ENCODE results near the gene NIPAL4.

Gene NIPAL4

GRCh38 chr5:157464519-157465171, 4.6 kb downstream of the NIPAL4 start:
- H3K27me3 ChIP-seq (ENCODE audit: control insufficient read depth, insufficient read depth, low read length): peaks cover 46% of the 10 kb centered on the region
- H3K36me3 ChIP-seq (ENCODE audit: control insufficient read depth, insufficient read depth, low read length): no peaks in the 10 kb centered on the region
- H3K9ac ChIP-seq (ENCODE audit: low read depth, low read length): no peak overlapping the region
- no peak overlapping the region for H3K4me3 ChIP-seq (ENCODE audit: low read depth, low read length)
- H3K9me3 ChIP-seq (ENCODE audit: control insufficient read depth, insufficient read depth, low read length): no peaks in the 10 kb centered on the region
- H3K4me1 ChIP-seq (ENCODE audit: control insufficient read depth, insufficient read depth, low read length): peaks cover 10% of the 10 kb centered on the region

DNA sequence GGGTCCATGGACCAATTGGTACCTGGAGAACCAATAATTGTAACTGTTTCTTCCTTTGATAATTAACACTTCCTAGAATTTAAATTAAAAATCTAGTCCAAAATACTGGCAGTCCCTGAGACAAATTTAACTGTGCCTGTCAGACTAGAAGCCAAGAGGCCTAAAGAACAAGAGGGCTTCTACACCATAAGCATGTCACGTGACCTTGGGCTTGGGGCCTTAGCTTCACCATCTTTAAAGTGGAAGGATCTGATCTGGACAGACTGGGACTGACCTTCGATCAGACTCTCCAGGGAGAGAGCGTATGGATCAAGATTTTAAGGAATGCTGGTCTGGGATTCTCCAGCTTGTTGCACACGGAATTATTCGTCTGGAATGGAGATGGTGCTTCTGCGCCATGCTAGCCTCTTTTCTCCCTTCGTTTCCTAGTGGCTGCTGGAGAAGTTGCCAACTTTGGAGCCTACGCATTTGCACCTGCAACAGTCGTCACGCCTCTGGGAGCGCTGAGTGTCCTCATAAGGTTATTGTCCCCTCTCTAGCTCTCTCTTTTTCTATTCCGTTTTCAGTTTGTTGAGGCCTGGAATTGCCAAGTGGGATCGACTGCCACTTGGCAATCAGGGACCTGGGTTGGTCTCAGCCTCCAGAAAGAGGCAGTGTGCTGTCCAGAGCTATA, 8.4 kb downstream of the NIPAL4 start:
- Histone ChIP-seq H3K9ac (ENCODE audit: low read depth, low read length) (no peak overlapping the region), H3K4me1 (ENCODE audit: control insufficient read depth, insufficient read depth, low read length) (peaks cover 10% of the 10 kb centered on the region), H3K4me3 (ENCODE audit: low read depth, low read length) (no peak overlapping the region), H3K9me3 (ENCODE audit: control insufficient read depth, insufficient read depth, low read length) (no peaks in the 10 kb centered on the region), H3K36me3 (ENCODE audit: control insufficient read depth, insufficient read depth, low read length) (no peaks in the 10 kb centered on the region), H3K27me3 (ENCODE audit: control insufficient read depth, insufficient read depth, low read length) (peaks cover 15% of the 10 kb centered on the region)

GRCh38 chr5:157469073-157469472, 9.1 kb downstream of the NIPAL4 start:
- Histone ChIP-seq H3K27me3 (ENCODE audit: control insufficient read depth, insufficient read depth, low read length) (peaks cover 10% of the 10 kb centered on the region), H3K9me3 (ENCODE audit: control insufficient read depth, insufficient read depth, low read length) (no peaks in the 10 kb centered on the region), H3K36me3 (ENCODE audit: control insufficient read depth, insufficient read depth, low read length) (no peaks in the 10 kb centered on the region), H3K4me1 (ENCODE audit: control insufficient read depth, insufficient read depth, low read length) (peaks cover 9% of the 10 kb centered on the region), H3K9ac (ENCODE audit: low read depth, low read length) (no peak overlapping the region), H3K4me3 (ENCODE audit: low read depth, low read length) (no peak overlapping the region)

GRCh38 chr5:157469687-157470086, 9.7 kb downstream of the NIPAL4 start:
- Histone ChIP-seq H3K4me3 (ENCODE audit: low read depth, low read length) (no peak overlapping the region), H3K9me3 (ENCODE audit: control insufficient read depth, insufficient read depth, low read length) (no peaks in the 10 kb centered on the region), H3K9ac (ENCODE audit: low read depth, low read length) (no peak overlapping the region), H3K27me3 (ENCODE audit: control insufficient read depth, insufficient read depth, low read length) (peaks cover 8% of the 10 kb centered on the region), H3K4me1 (ENCODE audit: control insufficient read depth, insufficient read depth, low read length) (peaks cover 3% of the 10 kb centered on the region), H3K36me3 (ENCODE audit: control insufficient read depth, insufficient read depth, low read length) (no peaks in the 10 kb centered on the region)

- H3K36me3 ChIP-seq (ENCODE audit: control insufficient read depth, insufficient read depth, low read length): no peaks in the 10 kb centered on the region
- no peak overlapping the region for H3K9ac ChIP-seq (ENCODE audit: low read depth, low read length)
- no peaks in the 10 kb centered on the region for H3K4me1 ChIP-seq (ENCODE audit: control insufficient read depth, insufficient read depth, low read length)
- H3K9me3 ChIP-seq (ENCODE audit: control insufficient read depth, insufficient read depth, low read length): no peaks in the 10 kb centered on the region
- no peaks in the 10 kb centered on the region for H3K27me3 ChIP-seq (ENCODE audit: control insufficient read depth, insufficient read depth, low read length)
- H3K4me3 ChIP-seq (ENCODE audit: low read depth, low read length): no peak overlapping the region
Observed at GRCh38 chr5:157470631-157471030, 10.6 kb downstream of the NIPAL4 start.

GRCh38 chr5:157471709-157472108, 11.7 kb downstream of the NIPAL4 start:
- Histone ChIP-seq H3K4me3 (ENCODE audit: low read depth, low read length) (no peak overlapping the region), H3K9ac (ENCODE audit: low read depth, low read length) (no peak overlapping the region), H3K4me1 (ENCODE audit: control insufficient read depth, insufficient read depth, low read length) (no peaks in the 10 kb centered on the region), H3K36me3 (ENCODE audit: control insufficient read depth, insufficient read depth, low read length) (no peaks in the 10 kb centered on the region), H3K9me3 (ENCODE audit: control insufficient read depth, insufficient read depth, low read length) (no peaks in the 10 kb centered on the region), H3K27me3 (ENCODE audit: control insufficient read depth, insufficient read depth, low read length) (no peaks in the 10 kb centered on the region)

GRCh38 chr5:157473383-157474320, 13.6 kb downstream of the NIPAL4 start:
- no peaks in the 10 kb centered on the region for H3K36me3 ChIP-seq (ENCODE audit: control insufficient read depth, insufficient read depth, low read length)
- H3K9ac ChIP-seq (ENCODE audit: low read depth, low read length): no peak overlapping the region
- no peak overlapping the region for H3K4me3 ChIP-seq (ENCODE audit: low read depth, low read length)
- no peaks in the 10 kb centered on the region for H3K4me1 ChIP-seq (ENCODE audit: control insufficient read depth, insufficient read depth, low read length)
- H3K9me3 ChIP-seq (ENCODE audit: control insufficient read depth, insufficient read depth, low read length): no peaks in the 10 kb centered on the region
- no peaks in the 10 kb centered on the region for H3K27me3 ChIP-seq (ENCODE audit: control insufficient read depth, insufficient read depth, low read length)

DNA sequence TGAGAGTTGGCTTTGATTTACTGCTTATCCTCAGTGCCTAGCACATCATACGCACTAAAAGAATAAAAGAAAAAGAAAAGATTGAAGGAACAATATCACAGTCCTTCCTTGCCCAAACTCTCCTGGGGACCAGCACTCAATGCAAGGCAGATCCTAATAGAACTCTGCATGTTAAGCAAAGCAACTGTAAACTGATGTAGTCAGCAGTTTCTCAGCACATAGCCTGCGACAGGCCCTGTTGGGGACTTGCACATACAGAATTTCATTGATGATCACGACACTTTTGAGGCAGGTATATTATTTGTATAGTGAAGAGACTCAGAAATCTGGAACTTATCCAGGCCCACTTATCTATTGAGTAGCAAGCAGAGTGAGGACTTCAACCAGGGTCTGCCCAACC, 15.4 kb downstream of the NIPAL4 start:
- Histone ChIP-seq H3K4me3 (ENCODE audit: low read depth, low read length) (no peak overlapping the region), H3K27me3 (ENCODE audit: control insufficient read depth, insufficient read depth, low read length) (no peaks in the 10 kb centered on the region), H3K9ac (ENCODE audit: low read depth, low read length) (no peak overlapping the region), H3K9me3 (ENCODE audit: control insufficient read depth, insufficient read depth, low read length) (no peaks in the 10 kb centered on the region), H3K36me3 (ENCODE audit: control insufficient read depth, insufficient read depth, low read length) (no peaks in the 10 kb centered on the region), H3K4me1 (ENCODE audit: control insufficient read depth, insufficient read depth, low read length) (no peaks in the 10 kb centered on the region)

GRCh38 chr5:157476702-157477408, 16.8 kb downstream of the NIPAL4 start:
- Histone ChIP-seq H3K4me1 (ENCODE audit: control insufficient read depth, insufficient read depth, low read length) (no peaks in the 10 kb centered on the region), H3K9me3 (ENCODE audit: control insufficient read depth, insufficient read depth, low read length) (no peaks in the 10 kb centered on the region), H3K4me3 (ENCODE audit: low read depth, low read length) (no peak overlapping the region), H3K27me3 (ENCODE audit: control insufficient read depth, insufficient read depth, low read length) (no peaks in the 10 kb centered on the region), H3K9ac (ENCODE audit: low read depth, low read length) (no peak overlapping the region), H3K36me3 (ENCODE audit: control insufficient read depth, insufficient read depth, low read length) (no peaks in the 10 kb centered on the region)

DNA sequence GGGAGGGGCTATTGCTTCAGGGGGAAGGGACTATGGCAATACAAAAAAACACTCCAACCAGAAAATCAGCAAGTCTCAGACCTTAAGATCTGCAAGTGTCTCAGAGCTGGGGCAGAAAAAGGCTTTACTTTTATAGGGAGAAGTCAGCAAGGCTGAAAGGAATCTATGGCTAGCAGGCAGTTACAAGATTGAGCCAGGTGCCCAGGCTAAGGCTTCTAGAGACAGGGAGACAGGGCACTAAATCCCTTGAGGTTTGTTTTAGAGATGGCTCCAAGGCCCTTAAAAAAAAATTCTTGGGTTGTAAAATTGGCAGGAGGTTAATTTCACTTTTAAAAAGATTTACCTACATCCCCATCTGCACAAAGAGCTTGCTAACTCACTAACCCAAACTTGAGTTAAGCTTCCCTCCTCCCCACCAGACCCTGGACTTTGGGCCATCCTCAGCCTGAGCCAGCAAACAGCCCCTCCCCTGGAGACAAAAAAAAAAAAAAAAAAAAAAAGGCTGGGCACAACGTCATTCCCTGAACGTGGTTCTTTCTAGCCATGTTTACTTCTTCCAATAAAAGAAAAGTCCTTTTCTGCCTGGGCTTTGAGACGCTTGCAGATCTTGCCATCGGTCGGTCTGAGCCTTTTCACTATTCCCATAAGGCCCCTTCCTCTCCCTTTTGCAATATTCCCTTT, 17.9 kb downstream of the NIPAL4 start:
- Histone ChIP-seq H3K27me3 (ENCODE audit: control insufficient read depth, insufficient read depth, low read length) (no peaks in the 10 kb centered on the region), H3K4me1 (ENCODE audit: control insufficient read depth, insufficient read depth, low read length) (no peaks in the 10 kb centered on the region), H3K9ac (ENCODE audit: low read depth, low read length) (no peak overlapping the region), H3K9me3 (ENCODE audit: control insufficient read depth, insufficient read depth, low read length) (no peaks in the 10 kb centered on the region), H3K36me3 (ENCODE audit: control insufficient read depth, insufficient read depth, low read length) (no peaks in the 10 kb centered on the region), H3K4me3 (ENCODE audit: low read depth, low read length) (no peak overlapping the region)

- H3K9ac ChIP-seq (ENCODE audit: low read depth, low read length): no peak overlapping the region
- no peaks in the 10 kb centered on the region for H3K4me1 ChIP-seq (ENCODE audit: control insufficient read depth, insufficient read depth, low read length)
- no peaks in the 10 kb centered on the region for H3K27me3 ChIP-seq (ENCODE audit: control insufficient read depth, insufficient read depth, low read length)
- H3K36me3 ChIP-seq (ENCODE audit: control insufficient read depth, insufficient read depth, low read length): no peaks in the 10 kb centered on the region
- H3K4me3 ChIP-seq (ENCODE audit: low read depth, low read length): no peak overlapping the region
- no peaks in the 10 kb centered on the region for H3K9me3 ChIP-seq (ENCODE audit: control insufficient read depth, insufficient read depth, low read length)
Observed at GRCh38 chr5:157478726-157479125, 18.7 kb downstream of the NIPAL4 start.
